ENCODE measurements around the gene SLC40A1. TPM values are rescaled to one million over a fixed set of nuclear protein-coding genes. Genes with fewer than 3 reads are reported as not detected.

The SLC40A1 gene
- total RNA-seq, 4 donors from 2014 or later, result 87.1 to 252 (median 176) TPM

DNA sequence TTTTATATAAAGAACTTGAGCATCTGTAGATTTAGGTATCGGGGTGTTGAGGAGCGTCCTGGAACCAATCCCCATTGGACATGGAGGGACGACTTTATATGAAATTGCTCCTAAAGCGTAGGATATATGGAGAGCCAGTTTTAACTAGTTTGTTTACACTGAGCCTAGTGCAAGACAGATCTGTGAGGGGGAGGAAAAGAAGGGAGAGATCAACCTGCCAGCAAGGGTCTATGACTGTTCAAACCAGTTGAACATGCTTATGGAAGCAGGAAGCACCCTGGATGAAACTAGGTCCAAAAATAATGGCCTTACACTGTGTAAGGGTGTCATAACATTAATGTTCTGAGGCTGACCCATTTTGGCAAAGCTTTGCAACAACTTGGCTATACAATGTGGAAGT lies 34.0 kb upstream of the SLC40A1 start:
- Histone ChIP-seq H3K27ac (no peak overlapping the region), H3K27me3 (no peaks in the 10 kb centered on the region), H3K4me3 (no peak overlapping the region), H3K36me3 (no peaks in the 10 kb centered on the region), H3K4me1 (peaks cover 0 to 4% of the 10 kb centered on the region in 2 donors), H3K9me3 (no peaks in the 10 kb centered on the region)
- intact Hi-C loops (cut with DNase I; ENCODE audit: low total_unique reads), result no loop called here
- no peak for TF ChIP-seq POLR2A (IDR thresholded peaks at IDR 0.05)
- TF ChIP-seq, protein P1, sequence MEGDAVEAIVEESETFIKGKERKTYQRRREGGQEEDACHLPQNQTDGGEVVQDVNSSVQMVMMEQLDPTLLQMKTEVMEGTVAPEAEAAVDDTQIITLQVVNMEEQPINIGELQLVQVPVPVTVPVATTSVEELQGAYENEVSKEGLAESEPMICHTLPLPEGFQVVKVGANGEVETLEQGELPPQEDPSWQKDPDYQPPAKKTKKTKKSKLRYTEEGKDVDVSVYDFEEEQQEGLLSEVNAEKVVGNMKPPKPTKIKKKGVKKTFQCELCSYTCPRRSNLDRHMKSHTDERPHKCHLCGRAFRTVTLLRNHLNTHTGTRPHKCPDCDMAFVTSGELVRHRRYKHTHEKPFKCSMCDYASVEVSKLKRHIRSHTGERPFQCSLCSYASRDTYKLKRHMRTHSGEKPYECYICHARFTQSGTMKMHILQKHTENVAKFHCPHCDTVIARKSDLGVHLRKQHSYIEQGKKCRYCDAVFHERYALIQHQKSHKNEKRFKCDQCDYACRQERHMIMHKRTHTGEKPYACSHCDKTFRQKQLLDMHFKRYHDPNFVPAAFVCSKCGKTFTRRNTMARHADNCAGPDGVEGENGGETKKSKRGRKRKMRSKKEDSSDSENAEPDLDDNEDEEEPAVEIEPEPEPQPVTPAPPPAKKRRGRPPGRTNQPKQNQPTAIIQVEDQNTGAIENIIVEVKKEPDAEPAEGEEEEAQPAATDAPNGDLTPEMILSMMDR (IDR thresholded peaks at IDR 0.05), result no peak
- no peak for DNase-seq

DNA sequence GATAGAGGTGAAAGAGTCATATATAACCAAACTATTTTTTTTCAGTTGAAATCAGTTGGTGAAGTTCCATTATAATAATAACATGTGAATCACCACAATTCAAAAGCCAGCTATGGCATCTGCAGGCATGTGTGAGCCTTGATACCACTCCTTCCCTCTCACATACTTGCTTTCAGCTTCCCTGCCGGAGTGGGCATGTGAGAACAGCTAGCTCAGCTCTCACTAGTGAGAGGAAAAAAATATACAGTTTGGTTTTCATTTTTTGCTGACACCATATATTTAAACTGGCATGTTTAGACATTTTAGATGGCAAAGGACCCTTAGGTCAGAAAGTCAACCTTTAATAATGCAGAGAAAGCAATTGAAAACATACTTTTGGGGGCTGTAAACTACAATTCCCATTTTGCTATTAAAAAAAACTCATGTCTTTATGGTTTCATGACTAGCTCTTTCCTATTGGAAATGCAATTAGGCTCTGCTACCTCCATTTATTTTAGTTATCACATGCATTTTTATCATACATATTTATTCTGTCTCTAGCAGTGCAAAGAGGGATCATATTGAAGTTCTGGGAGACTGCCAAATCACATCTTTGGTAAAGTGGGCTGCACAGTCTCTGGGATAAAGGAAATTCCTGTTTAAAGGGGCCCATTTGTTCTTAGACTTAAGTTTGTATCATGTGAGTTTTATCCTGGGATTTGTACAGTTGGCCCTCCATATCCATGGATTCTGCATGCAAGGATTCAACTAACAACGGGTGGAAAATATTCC lies 33.2 kb upstream of the SLC40A1 start:
- intact Hi-C loops (cut with DNase I; ENCODE audit: low total_unique reads), result no loop called here
- Histone ChIP-seq H3K4me1 (peaks cover 0 to 5% of the 10 kb centered on the region in 2 donors), H3K36me3 (no peaks in the 10 kb centered on the region), H3K27ac (peak overlapping the region; percentile 75 to 79), H3K9me3 (no peaks in the 10 kb centered on the region), H3K27me3 (no peaks in the 10 kb centered on the region), H3K4me3 (peak overlapping the region in 1 of 2 donors; percentile 28)
- DNase-seq, result no peak
- no peak for TF ChIP-seq POLR2A (IDR thresholded peaks at IDR 0.05)
- TF ChIP-seq, protein P1 (IDR thresholded peaks at IDR 0.05), result no peak

DNA sequence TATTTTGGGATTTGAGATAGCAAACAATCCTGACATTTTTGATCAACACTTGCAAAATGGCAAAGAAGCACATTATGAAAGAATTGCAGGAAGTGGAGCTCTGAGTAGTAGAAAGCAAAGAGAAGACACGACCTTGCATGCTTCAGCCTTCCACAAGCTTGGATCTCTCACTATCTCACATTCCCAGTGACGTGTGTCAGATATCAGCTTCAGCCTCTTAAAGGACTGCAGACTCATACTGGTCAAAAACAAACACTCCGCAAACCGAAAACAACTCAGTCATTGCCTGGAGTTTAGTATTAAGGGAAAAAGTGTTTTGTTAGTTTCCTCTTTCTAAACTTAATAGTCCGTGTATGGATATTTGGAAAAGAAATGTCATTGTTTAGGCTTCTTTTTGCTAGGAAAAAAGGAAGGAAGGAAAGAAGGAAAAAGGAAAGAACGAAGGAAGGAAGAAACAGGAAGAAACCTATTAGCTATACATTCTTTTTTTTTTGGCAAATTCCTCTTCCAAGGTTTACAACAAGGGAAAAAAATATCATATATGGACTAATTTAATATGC lies 32.6 kb upstream of the SLC40A1 start:
- no peak for TF ChIP-seq POLR2A (IDR thresholded peaks at IDR 0.05)
- TF ChIP-seq, protein P1 (IDR thresholded peaks at IDR 0.05), result no peak
- no peaks in the 10 kb centered on the region for H3K27me3 ChIP-seq
- no peaks in the 10 kb centered on the region for H3K9me3 ChIP-seq
- DNase-seq, result peak in 1 of 2 donors; percentile 37
- H3K36me3 ChIP-seq, result no peaks in the 10 kb centered on the region
- peak overlapping the region; percentile 75 to 79 for H3K27ac ChIP-seq
- intact Hi-C loops (cut with DNase I; ENCODE audit: low total_unique reads), result no loop called here
- H3K4me3 ChIP-seq, result peak overlapping the region; percentile 3 to 28
- H3K4me1 ChIP-seq, result peaks cover 0 to 5% of the 10 kb centered on the region in 2 donors

DNA sequence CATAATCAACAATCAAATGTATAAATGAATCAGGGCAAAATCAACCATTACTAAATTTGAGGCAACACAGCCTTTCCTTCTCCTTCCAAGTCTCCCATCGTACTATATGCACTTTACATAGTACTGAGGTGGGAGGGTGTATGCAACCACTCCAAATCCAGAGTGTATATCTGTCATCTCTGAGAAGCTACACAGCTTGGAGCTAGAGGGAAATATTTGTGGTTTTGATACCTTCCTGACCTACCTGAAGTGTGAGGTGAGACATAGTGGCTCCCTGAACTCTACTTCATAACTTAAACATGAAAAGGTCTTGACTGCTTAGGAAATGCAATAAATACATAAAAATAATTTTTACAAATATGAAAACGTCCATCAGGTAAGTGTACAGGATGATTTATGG lies 30.1 kb upstream of the SLC40A1 start:
- H3K27ac ChIP-seq, result peak overlapping the region in 1 of 2 donors; percentile 49
- intact Hi-C loops (cut with DNase I; ENCODE audit: low total_unique reads), result no loop called here

More for the DNA sequence above, 30.1 kb upstream of the SLC40A1 start:
- TF ChIP-seq POLR2A (IDR thresholded peaks at IDR 0.05), result no peak
- TF ChIP-seq, protein P1 (IDR thresholded peaks at IDR 0.05), result no peak
- no peak for DNase-seq
- Histone ChIP-seq H3K36me3 (no peaks in the 10 kb centered on the region), H3K9me3 (no peaks in the 10 kb centered on the region), H3K4me3 (no peak overlapping the region), H3K27me3 (no peaks in the 10 kb centered on the region), H3K4me1 (peaks cover 0 to 5% of the 10 kb centered on the region in 2 donors)

All from uterus (tissue), 4 donors.